K562 (cell line): ENCODE results near the gene MYBL2. TPM values are rescaled to one million over a fixed set of nuclear protein-coding genes. Genes with fewer than 3 reads are reported as not detected.

Source experiments
- ATAC-seq: fragments of 200-7000 bp; cut with Tn5 transposase; 3 replicates; pipeline ENCODE4 v1.9.1; 2020; ENCODE audit warnings: moderate library complexity
- BruUV-seq: library from RNA; stranded (reverse); fragments of 400-500 nt; replicated peaks from 2 replicates; lab custom pipeline; 2021; lab: Mats Ljungman, UMichigan
- CTCF ChIA-PET: fragments of 300-600 bp; formaldehyde crosslinking; extraction: SDS; loops from one replicate; lab custom pipeline; 2021; ENCODE audit warnings: low intra/inter-chr PET ratio; lab: Yijun Ruan, JAX
- POLR2A ChIA-PET: fragments of 300-600, 350-650 bp; sonication (Branson Sonifier 250); formaldehyde crosslinking; extraction: SDS; loops from one replicate; lab custom pipeline; 2021; ENCODE audit warnings: antibody characterized with exemption, inconsistent platforms; lab: Yijun Ruan, JAX
- DNase-seq, 4 experiments: peaks; one replicate each; pipeline versions ENCODE4 v3.0.0 to v3.0.0-alpha.2; 2011 to 2018; ENCODE audit warnings: low spot score in 3 of 4, mixed read lengths in 3 of 4; ENCODE audit errors: extremely low read depth in 1 of 4
- FAIRE-seq: peaks from 2 replicates; lab custom pipeline; 2011; peaks lifted over from hg19 to GRCh38; lab: Jason Lieb, UNC
- H2AFZ ChIP-seq: 2 replicates; pipeline ENCODE4 v1.6.0; 2011; ENCODE audit warnings: low read depth, low read length, control low read depth, inconsistent platforms
- H3K27ac ChIP-seq: fragments of 200-600 bp; 3 replicates; pipeline ENCODE4 v1.8.0; 2011; ENCODE audit warnings: low read depth, mild to moderate bottlenecking, control low read depth, inconsistent platforms, low read length, moderate library complexity, mixed read lengths; ENCODE audit errors: extremely low read depth
- H3K27me3 ChIP-seq, 2 experiments: fragments of 300-600 bp in 1 of 2; 2 replicates in 1 of 2; 3 replicates in 1 of 2; pipeline versions ENCODE4 v1.6.0 to v1.8.0; 2011; ENCODE audit warnings: inconsistent platforms in 2 of 2, low read length in 2 of 2, mild to moderate bottlenecking in 1 of 2, mixed read lengths in 1 of 2, moderate library complexity in 1 of 2; ENCODE audit not compliant: control insufficient read depth in 2 of 2, insufficient read depth in 2 of 2
- H3K36me3 ChIP-seq: fragments of 300-600 bp; 3 replicates; pipeline ENCODE4 v1.8.0; 2011; ENCODE audit warnings: mild to moderate bottlenecking, low read length, inconsistent platforms; ENCODE audit not compliant: control insufficient read depth, insufficient read depth
- H3K4me1 ChIP-seq, 2 experiments: fragments of 200-600 bp in 1 of 2; replicated peaks in 1 of 2; 2 replicates in 1 of 2; 3 replicates in 1 of 2; pipeline versions ENCODE4 v1.5.1 to v1.8.0; 2011; ENCODE audit warnings: inconsistent platforms in 2 of 2, low read length in 2 of 2, mild to moderate bottlenecking in 1 of 2, mixed read lengths in 1 of 2, moderate library complexity in 1 of 2; ENCODE audit not compliant: control insufficient read depth in 2 of 2, insufficient read depth in 2 of 2
- H3K4me2 ChIP-seq: 2 replicates; pipeline ENCODE4 v1.6.1; 2011; ENCODE audit warnings: low read length, control low read depth, inconsistent platforms, mixed read lengths; ENCODE audit not compliant: insufficient read depth
- H3K4me3 ChIP-seq: fragments of 200-600 bp; sonication (generic), shearing (Covaris generic); 2 replicates; pipeline ENCODE4 v1.5.1; 2016; ENCODE audit warnings: control low read depth, inconsistent platforms
- H3K79me2 ChIP-seq: fragments of 200-600 bp; 3 replicates; pipeline ENCODE4 v1.8.0; 2011; ENCODE audit warnings: low read length, inconsistent platforms; ENCODE audit not compliant: control insufficient read depth, insufficient read depth
- H3K9ac ChIP-seq, 2 experiments: 2 replicates each; pipeline versions ENCODE4 v1.6.0 to v1.6.1; 2011; ENCODE audit warnings: low read depth in 2 of 2, low read length in 2 of 2, control low read depth in 1 of 2, inconsistent platforms in 1 of 2, mild to moderate bottlenecking in 1 of 2, mixed read lengths in 1 of 2; ENCODE audit not compliant: insufficient read depth in 1 of 2
- H3K9me1 ChIP-seq: one replicate; pipeline ENCODE4 v1.6.0; 2011; ENCODE audit warnings: inconsistent platforms, mild to moderate bottlenecking, low read length, moderate library complexity; ENCODE audit not compliant: control insufficient read depth, insufficient read depth
- H3K9me3 ChIP-seq: replicated peaks from 2 replicates; pipeline ENCODE4 v1.5.1; 2011; ENCODE audit warnings: low read depth, low read length, inconsistent platforms; ENCODE audit not compliant: control insufficient read depth, insufficient read depth
- H4K20me1 ChIP-seq: replicated peaks from 2 replicates; pipeline ENCODE4 v1.6.1; 2011; ENCODE audit warnings: low read length, inconsistent platforms, mixed read lengths; ENCODE audit not compliant: control insufficient read depth, insufficient read depth
- HCFC1 ChIP-seq: IDR thresholded peaks from 2 replicates; pipeline ENCODE4 v1.6.1; 2012; ENCODE audit warnings: low read depth, low read length, improper control_type of control experiment
- ZNF197 ChIP-seq: fragments of 200-800 bp; sonication (Bioruptor generic); IDR thresholded peaks from 2 replicates; pipeline ENCODE4 v1.6.1; 2016; ENCODE audit warnings: low read depth, missing genetic modification characterization, missing compliant biosample characterization
- ZNF354B ChIP-seq: fragments of 250-450 bp; sonication (Bioruptor Pico); IDR thresholded peaks from 2 replicates; pipeline ENCODE4 v1.4.0; 2020
- ZNF507 ChIP-seq: conservative IDR thresholded peaks from 2 replicates; pipeline ENCODE4 v1.6.1; 2017; ENCODE audit warnings: missing genetic modification characterization, missing compliant biosample characterization
- WGBS: fragments of 100-300 bp; shearing (Covaris generic); methylation state at CpG from one replicate; pipeline ENCODE4 v1.1.6; 2016; ENCODE audit warnings: low coverage, mixed read lengths; ENCODE audit not compliant: insufficient coverage; ENCODE audit errors: missing lambda C conversion rate; 5-methylcytosine and 5-hydroxymethylcytosine counted together
- in situ Hi-C: fragments of 300-500 bp; cut with MboI; formaldehyde crosslinking; loops from 4 replicates; pipeline ENCODE4 v1.15.0; 2018; ENCODE audit warnings: inconsistent platforms, mixed read lengths
- intact Hi-C: fragments of 100-400 bp; cut with micrococcal nuclease; formaldehyde crosslinking; loops from 2 replicates; pipeline ENCODE4 v1.14.2; 2022
- polyA plus RNA-seq, 8 experiments: library from polyadenylated mRNA; depleted of rRNA in 4 of 8; stranded (reverse) in 5 of 8; unstranded in 3 of 8; fragments of >200 nt; fragmentation: Nextera tagmentation in 2 of 8; fragmentation: Illumina TruSeq in 1 of 8; extraction: Ambion mirVana in 2 of 8; extraction: Trizol in 1 of 8; gene quantifications; 2 replicates each; pipeline versions ENCODE4 v1.2.1 to v1.2.3, GENCODE V29; 2011 to 2014; ENCODE audit warnings: inconsistent platforms in 1 of 8, missing spikeins in 1 of 8
- total RNA-seq, 7 experiments: library from RNA; depleted of rRNA in 6 of 7; stranded (reverse); fragments of >200 nt in 6 of 7; fragmentation: Illumina TruSeq in 2 of 7; extraction: Trizol in 2 of 7; gene quantifications; 2 replicates each; pipeline versions ENCODE4 v1.2.1 to v1.2.3, GENCODE V29; 2011 to 2021; ENCODE audit warnings: low replicate concordance in 1 of 7
- TF ChIP-seq, protein P1 (sequence below): sonication (generic); formaldehyde crosslinking; IDR thresholded peaks from 2 replicates; pipeline ENCODE4 v1.8.0; 2023; ENCODE audit warnings: mild to moderate bottlenecking, missing genetic modification reagents
- TF ChIP-seq, protein P2 (sequence below): fragments of 450-650 bp; IDR thresholded peaks from 2 replicates; pipeline ENCODE4 v1.6.1; 2018; ENCODE audit warnings: mild to moderate bottlenecking, low read depth; ENCODE audit not compliant: partially characterized antibody

Gene MYBL2
- total and polyA plus RNA-seq, 9 of the 15 experiments (the other 6 are each of a cell fraction or from before 2014, with no cell fraction given) = 4.4 to 169 (median 52.5) TPM

DNA sequence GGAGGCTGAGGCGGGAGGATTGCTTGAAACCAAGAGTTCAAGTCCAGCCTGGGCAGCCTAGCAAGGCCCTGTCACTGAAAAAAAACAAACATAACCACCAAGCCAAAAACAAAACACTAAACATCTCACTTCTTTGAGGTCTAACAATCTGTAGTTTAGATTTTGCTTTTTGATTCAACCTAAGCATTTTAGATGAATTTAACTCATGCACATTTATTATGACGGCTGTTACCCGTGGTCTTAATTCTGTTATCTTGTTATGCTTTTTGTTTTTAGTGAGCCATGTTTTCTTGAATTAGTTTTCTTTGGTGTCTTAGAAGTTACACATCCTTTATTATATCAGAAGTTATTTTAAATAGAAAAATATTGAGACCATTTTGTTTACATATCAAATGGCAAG, 73.7 kb downstream of the MYBL2 start:
- H3K4me2 ChIP-seq = no peak overlapping the region
- intact Hi-C loops = loop anchor here (10.0 kb wide), 1 partner anchor 104 kb away; no protein-coding TSS in a partner anchor
- ATAC-seq (no peak), FAIRE-seq (no peak), DNase-seq (no peak)
- H3K9ac ChIP-seq = no peak overlapping the region
- H3K27me3 ChIP-seq = peaks cover 23 to 56% of the 10 kb centered on the region in 2 experiments
- no peaks in the 10 kb centered on the region; the same call in 1 of the 2 replicates for H4K20me1 ChIP-seq
- H3K4me3 ChIP-seq = no peak overlapping the region
- H3K4me1 ChIP-seq = no peaks in the 10 kb centered on the region; a peak in 1 of 5 replicates
- no TSS peak for BruUV-seq
- no peaks in the 10 kb centered on the region for H3K36me3 ChIP-seq
- 0% methylated on average over 3 of the region's 3 CpGs for WGBS
- CTCF ChIA-PET = no interaction called here
- TF ChIP-seq, protein P1, sequence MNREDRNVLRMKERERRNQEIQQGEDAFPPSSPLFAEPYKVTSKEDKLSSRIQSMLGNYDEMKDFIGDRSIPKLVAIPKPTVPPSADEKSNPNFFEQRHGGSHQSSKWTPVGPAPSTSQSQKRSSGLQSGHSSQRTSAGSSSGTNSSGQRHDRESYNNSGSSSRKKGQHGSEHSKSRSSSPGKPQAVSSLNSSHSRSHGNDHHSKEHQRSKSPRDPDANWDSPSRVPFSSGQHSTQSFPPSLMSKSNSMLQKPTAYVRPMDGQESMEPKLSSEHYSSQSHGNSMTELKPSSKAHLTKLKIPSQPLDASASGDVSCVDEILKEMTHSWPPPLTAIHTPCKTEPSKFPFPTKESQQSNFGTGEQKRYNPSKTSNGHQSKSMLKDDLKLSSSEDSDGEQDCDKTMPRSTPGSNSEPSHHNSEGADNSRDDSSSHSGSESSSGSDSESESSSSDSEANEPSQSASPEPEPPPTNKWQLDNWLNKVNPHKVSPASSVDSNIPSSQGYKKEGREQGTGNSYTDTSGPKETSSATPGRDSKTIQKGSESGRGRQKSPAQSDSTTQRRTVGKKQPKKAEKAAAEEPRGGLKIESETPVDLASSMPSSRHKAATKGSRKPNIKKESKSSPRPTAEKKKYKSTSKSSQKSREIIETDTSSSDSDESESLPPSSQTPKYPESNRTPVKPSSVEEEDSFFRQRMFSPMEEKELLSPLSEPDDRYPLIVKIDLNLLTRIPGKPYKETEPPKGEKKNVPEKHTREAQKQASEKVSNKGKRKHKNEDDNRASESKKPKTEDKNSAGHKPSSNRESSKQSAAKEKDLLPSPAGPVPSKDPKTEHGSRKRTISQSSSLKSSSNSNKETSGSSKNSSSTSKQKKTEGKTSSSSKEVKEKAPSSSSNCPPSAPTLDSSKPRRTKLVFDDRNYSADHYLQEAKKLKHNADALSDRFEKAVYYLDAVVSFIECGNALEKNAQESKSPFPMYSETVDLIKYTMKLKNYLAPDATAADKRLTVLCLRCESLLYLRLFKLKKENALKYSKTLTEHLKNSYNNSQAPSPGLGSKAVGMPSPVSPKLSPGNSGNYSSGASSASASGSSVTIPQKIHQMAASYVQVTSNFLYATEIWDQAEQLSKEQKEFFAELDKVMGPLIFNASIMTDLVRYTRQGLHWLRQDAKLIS (CRISPR knock-in tag) = no peak
- TF ChIP-seq HCFC1 (no peak), ZNF507 (peak; percentile 94), ZNF354B (CRISPR knock-in tag) (peak; percentile 58; the same call in 1 of the 2 replicates), ZNF197 (no peak)
- TF ChIP-seq, protein P2, sequence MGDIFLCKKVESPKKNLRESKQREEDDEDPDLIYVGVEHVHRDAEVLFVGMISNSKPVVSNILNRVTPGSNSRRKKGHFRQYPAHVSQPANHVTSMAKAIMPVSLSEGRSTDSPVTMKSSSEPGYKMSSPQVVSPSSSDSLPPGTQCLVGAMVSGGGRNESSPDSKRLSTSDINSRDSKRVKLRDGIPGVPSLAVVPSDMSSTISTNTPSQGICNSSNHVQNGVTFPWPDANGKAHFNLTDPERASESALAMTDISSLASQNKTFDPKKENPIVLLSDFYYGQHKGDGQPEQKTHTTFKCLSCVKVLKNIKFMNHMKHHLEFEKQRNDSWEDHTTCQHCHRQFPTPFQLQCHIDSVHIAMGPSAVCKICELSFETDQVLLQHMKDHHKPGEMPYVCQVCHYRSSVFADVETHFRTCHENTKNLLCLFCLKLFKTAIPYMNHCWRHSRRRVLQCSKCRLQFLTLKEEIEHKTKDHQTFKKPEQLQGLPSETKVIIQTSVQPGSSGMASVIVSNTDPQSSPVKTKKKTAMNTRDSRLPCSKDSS = no peak
- in situ Hi-C loops = no loop called here
- POLR2A ChIA-PET = no interaction called here
- no peak overlapping the region for H2AFZ ChIP-seq
- no peaks in the 10 kb centered on the region for H3K79me2 ChIP-seq
- H3K9me1 ChIP-seq = no peaks in the 10 kb centered on the region
- no peaks in the 10 kb centered on the region for H3K9me3 ChIP-seq
- no peak overlapping the region for H3K27ac ChIP-seq
